ENCODE measurements around the gene AUNIP.
A peak's percentile ranks its signal among the peaks of the same experiment; 100 is the strongest.

The AUNIP gene

DNA sequence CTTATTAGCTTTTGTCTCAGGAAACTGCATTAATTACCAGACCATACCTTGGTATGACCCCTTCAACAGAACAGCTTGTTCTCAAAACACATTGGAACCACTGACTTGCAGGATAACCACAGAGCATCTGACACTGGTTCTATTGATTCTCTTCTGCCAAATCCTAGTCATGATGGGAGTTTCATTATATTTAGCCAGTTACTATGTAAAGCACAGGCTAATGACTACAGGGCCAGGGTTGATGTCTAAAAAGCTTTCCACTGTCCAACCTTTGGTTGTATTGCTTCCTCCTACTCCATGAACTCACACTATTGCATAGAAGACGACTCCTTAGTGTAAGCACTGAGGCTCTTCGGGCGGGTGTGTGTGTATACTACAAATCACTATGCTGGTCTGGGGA lies 43.2 kb upstream of the AUNIP start:
- Histone ChIP-seq H3K4me3 (ENCODE audit: low read depth, low read length) (no peak overlapping the region), H3K9ac (ENCODE audit: low read length) (no peak overlapping the region), H2AFZ (ENCODE audit: insufficient read depth, low read length, poor library complexity) (no peak overlapping the region), H2BK12ac (ENCODE audit: low read length) (no peak overlapping the region), H2BK5ac (ENCODE audit: low read depth, low read length, poor library complexity) (no peak overlapping the region), H3K36me3 (ENCODE audit: control insufficient read depth in 1 of 2, insufficient read depth in 2 of 2, low read length in 2 of 2) (peaks cover 18 to 46% of the 10 kb centered on the region in 2 experiments), H2AK5ac (ENCODE audit: low read length) (no peak overlapping the region), H4K8ac (ENCODE audit: low read depth, low read length) (no peak overlapping the region), H3K9me3 (ENCODE audit: insufficient read depth, low read depth, low read length) (no peaks in the 10 kb centered on the region), H4K91ac (ENCODE audit: low read depth, low read length) (no peak overlapping the region), H3K79me2 (ENCODE audit: control insufficient read depth, insufficient read depth, low read length, poor library complexity) (peaks cover 14% of the 10 kb centered on the region), H3K79me1 (ENCODE audit: low read length) (peaks cover 10% of the 10 kb centered on the region), H2BK120ac (ENCODE audit: insufficient read depth, low read length, poor library complexity) (no peak overlapping the region), H3K4me1 (ENCODE audit: control insufficient read depth in 1 of 2, insufficient read depth in 2 of 2, low read length in 2 of 2) (peaks cover 4 to 12% of the 10 kb centered on the region in 2 experiments), H3K23ac (ENCODE audit: low read length) (no peak overlapping the region), H3K27me3 (ENCODE audit: insufficient read depth, low read length) (no peaks in the 10 kb centered on the region), H4K12ac (ENCODE audit: low read depth, low read length) (no peak overlapping the region), H3K4me2 (ENCODE audit: low read length) (no peak overlapping the region), H3K14ac (ENCODE audit: low read length) (no peak overlapping the region), H3K27ac (ENCODE audit: low read depth, low read length) (no peak overlapping the region), H3K4ac (ENCODE audit: low read depth, low read length) (peak overlapping the region; percentile 12), H3K18ac (ENCODE audit: low read length) (no peak overlapping the region)
- no peak for DNase-seq
- no CpG with 5 or more reads among the region's 3 CpGs for WGBS (ENCODE audit: extremely low coverage, insufficient coverage, insufficient read length)

- no peak for DNase-seq
- Histone ChIP-seq H2BK120ac (ENCODE audit: insufficient read depth, low read length, poor library complexity) (no peak overlapping the region), H2BK5ac (ENCODE audit: low read depth, low read length, poor library complexity) (no peak overlapping the region), H4K8ac (ENCODE audit: low read depth, low read length) (no peak overlapping the region), H3K9me3 (ENCODE audit: insufficient read depth, low read depth, low read length) (no peaks in the 10 kb centered on the region), H3K79me2 (ENCODE audit: control insufficient read depth, insufficient read depth, low read length, poor library complexity) (peaks cover 5% of the 10 kb centered on the region), H3K4me2 (ENCODE audit: low read length) (no peak overlapping the region), H3K4me1 (ENCODE audit: control insufficient read depth in 1 of 2, insufficient read depth in 2 of 2, low read length in 2 of 2) (peaks cover 0 to 6% of the 10 kb centered on the region in 2 experiments), H2BK12ac (ENCODE audit: low read length) (no peak overlapping the region), H4K91ac (ENCODE audit: low read depth, low read length) (no peak overlapping the region), H3K27ac (ENCODE audit: low read depth, low read length) (no peak overlapping the region), H3K4me3 (ENCODE audit: low read depth, low read length) (no peak overlapping the region), H3K4ac (ENCODE audit: low read depth, low read length) (no peak overlapping the region), H2AK5ac (ENCODE audit: low read length) (no peak overlapping the region), H3K18ac (ENCODE audit: low read length) (no peak overlapping the region), H3K36me3 (ENCODE audit: control insufficient read depth in 1 of 2, insufficient read depth in 2 of 2, low read length in 2 of 2) (peaks cover 18 to 50% of the 10 kb centered on the region in 2 experiments), H3K14ac (ENCODE audit: low read length) (no peak overlapping the region), H4K12ac (ENCODE audit: low read depth, low read length) (no peak overlapping the region), H3K23ac (ENCODE audit: low read length) (no peak overlapping the region), H2AFZ (ENCODE audit: insufficient read depth, low read length, poor library complexity) (no peak overlapping the region), H3K27me3 (ENCODE audit: insufficient read depth, low read length) (no peaks in the 10 kb centered on the region), H3K79me1 (ENCODE audit: low read length) (no peaks in the 10 kb centered on the region), H3K9ac (ENCODE audit: low read length) (no peak overlapping the region)
- no CpG with 5 or more reads among the region's 5 CpGs for WGBS (ENCODE audit: extremely low coverage, insufficient coverage, insufficient read length)
Observed at GRCh38 chr1:25900219-25900618, 41.0 kb upstream of the AUNIP start.

DNA sequence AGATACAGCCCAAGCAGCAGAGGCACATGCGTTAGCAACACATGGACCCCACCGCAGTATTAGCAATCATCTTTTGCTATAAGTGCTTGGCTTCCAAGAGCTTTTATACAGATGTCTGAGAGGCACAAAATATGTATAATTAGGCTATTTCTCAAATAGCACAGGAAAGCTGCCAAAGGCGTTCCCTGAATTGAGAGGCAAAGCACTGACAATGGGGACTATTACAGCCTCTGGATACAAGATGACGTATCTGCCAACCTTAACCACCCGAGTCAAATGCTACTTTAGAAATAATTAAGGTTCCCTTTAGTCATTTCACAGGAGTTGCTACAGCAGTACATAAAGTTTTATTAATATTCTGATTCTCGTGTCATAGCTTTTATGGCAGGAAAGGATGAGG lies 40.5 kb upstream of the AUNIP start:
- H4K91ac ChIP-seq (ENCODE audit: low read depth, low read length): no peak overlapping the region
- no peak overlapping the region for H3K23ac ChIP-seq (ENCODE audit: low read length)
- peaks cover 18 to 50% of the 10 kb centered on the region in 2 experiments for H3K36me3 ChIP-seq (ENCODE audit: control insufficient read depth in 1 of 2, insufficient read depth in 2 of 2, low read length in 2 of 2)
- H2BK12ac ChIP-seq (ENCODE audit: low read length): no peak overlapping the region
- H3K4ac ChIP-seq (ENCODE audit: low read depth, low read length): no peak overlapping the region
- no peak for DNase-seq
- H3K9ac ChIP-seq (ENCODE audit: low read length): no peak overlapping the region
- no peaks in the 10 kb centered on the region for H3K79me1 ChIP-seq (ENCODE audit: low read length)
- H3K27me3 ChIP-seq (ENCODE audit: insufficient read depth, low read length): no peaks in the 10 kb centered on the region
- no peak overlapping the region for H2AK5ac ChIP-seq (ENCODE audit: low read length)
- H3K4me1 ChIP-seq (ENCODE audit: control insufficient read depth in 1 of 2, insufficient read depth in 2 of 2, low read length in 2 of 2): peaks cover 0 to 6% of the 10 kb centered on the region in 2 experiments
- no peak overlapping the region for H3K18ac ChIP-seq (ENCODE audit: low read length)
- WGBS (ENCODE audit: extremely low coverage, insufficient coverage, insufficient read length): no CpG with 5 or more reads among the region's 6 CpGs
- H2BK120ac ChIP-seq (ENCODE audit: insufficient read depth, low read length, poor library complexity): no peak overlapping the region
- H2AFZ ChIP-seq (ENCODE audit: insufficient read depth, low read length, poor library complexity): no peak overlapping the region
- H4K12ac ChIP-seq (ENCODE audit: low read depth, low read length): no peak overlapping the region
- H3K27ac ChIP-seq (ENCODE audit: low read depth, low read length): no peak overlapping the region
- H3K79me2 ChIP-seq (ENCODE audit: control insufficient read depth, insufficient read depth, low read length, poor library complexity): peaks cover 3% of the 10 kb centered on the region
- no peak overlapping the region for H3K4me3 ChIP-seq (ENCODE audit: low read depth, low read length)
- H3K4me2 ChIP-seq (ENCODE audit: low read length): no peak overlapping the region
- H3K14ac ChIP-seq (ENCODE audit: low read length): no peak overlapping the region
- H2BK5ac ChIP-seq (ENCODE audit: low read depth, low read length, poor library complexity): no peak overlapping the region
- no peak overlapping the region for H4K8ac ChIP-seq (ENCODE audit: low read depth, low read length)
- H3K9me3 ChIP-seq (ENCODE audit: insufficient read depth, low read depth, low read length): no peaks in the 10 kb centered on the region

DNA sequence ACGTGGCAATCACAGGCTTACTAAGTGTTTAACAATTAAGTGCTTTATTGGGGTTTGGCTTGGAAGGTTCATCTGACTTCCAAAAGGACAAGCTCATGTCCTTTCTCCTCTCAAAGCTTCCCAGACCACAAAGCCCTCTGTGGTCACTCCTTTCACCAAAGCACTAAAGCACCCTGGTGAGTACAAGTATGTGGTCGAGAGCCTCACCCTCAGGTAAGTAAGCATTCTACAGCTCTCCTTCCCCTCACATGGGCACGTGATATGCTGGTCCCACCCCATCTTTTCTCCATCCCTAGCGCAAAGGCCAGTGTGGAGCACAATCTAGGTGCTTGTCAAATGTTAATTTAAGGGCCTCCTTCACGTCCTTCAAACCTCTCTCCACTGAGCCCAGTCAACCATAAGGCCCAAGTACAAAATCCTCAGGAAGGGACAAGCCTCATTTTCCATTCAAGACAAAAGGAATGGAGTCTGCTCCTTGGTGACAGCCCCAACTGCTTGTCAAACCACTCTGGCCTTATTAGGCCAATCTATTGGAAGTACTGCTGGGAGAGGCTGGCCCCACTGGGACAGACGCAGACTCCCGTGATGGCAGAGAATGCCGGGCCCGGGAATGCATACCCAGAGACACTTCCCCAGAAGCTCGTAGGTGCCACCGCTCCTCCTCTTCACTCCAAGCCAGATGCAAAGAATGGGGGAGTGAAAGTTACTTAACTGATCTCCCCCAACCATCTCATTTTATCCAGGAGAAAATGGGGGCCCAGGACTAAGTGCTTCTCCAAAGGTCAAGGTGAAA lies 39.2 kb upstream of the AUNIP start:
- no peak overlapping the region for H3K27ac ChIP-seq (ENCODE audit: low read depth, low read length)
- H3K9me3 ChIP-seq (ENCODE audit: insufficient read depth, low read depth, low read length): no peaks in the 10 kb centered on the region
- H3K36me3 ChIP-seq (ENCODE audit: control insufficient read depth in 1 of 2, insufficient read depth in 2 of 2, low read length in 2 of 2): peaks cover 22 to 49% of the 10 kb centered on the region in 2 experiments
- H3K23ac ChIP-seq (ENCODE audit: low read length): no peak overlapping the region
- H2AFZ ChIP-seq (ENCODE audit: insufficient read depth, low read length, poor library complexity): no peak overlapping the region
- H3K27me3 ChIP-seq (ENCODE audit: insufficient read depth, low read length): no peaks in the 10 kb centered on the region
- H3K79me1 ChIP-seq (ENCODE audit: low read length): no peaks in the 10 kb centered on the region
- peaks cover 0 to 2% of the 10 kb centered on the region in 2 experiments for H3K4me1 ChIP-seq (ENCODE audit: control insufficient read depth in 1 of 2, insufficient read depth in 2 of 2, low read length in 2 of 2)
- H2BK5ac ChIP-seq (ENCODE audit: low read depth, low read length, poor library complexity): no peak overlapping the region
- H3K4me3 ChIP-seq (ENCODE audit: low read depth, low read length): no peak overlapping the region
- no peak overlapping the region for H2BK120ac ChIP-seq (ENCODE audit: insufficient read depth, low read length, poor library complexity)
- no peak overlapping the region for H4K12ac ChIP-seq (ENCODE audit: low read depth, low read length)
- WGBS (ENCODE audit: extremely low coverage, insufficient coverage, insufficient read length): no CpG with 5 or more reads among the region's 11 CpGs
- H3K14ac ChIP-seq (ENCODE audit: low read length): no peak overlapping the region
- no peak overlapping the region for H2BK12ac ChIP-seq (ENCODE audit: low read length)
- H3K4me2 ChIP-seq (ENCODE audit: low read length): no peak overlapping the region
- H3K18ac ChIP-seq (ENCODE audit: low read length): no peak overlapping the region
- no peak overlapping the region for H3K9ac ChIP-seq (ENCODE audit: low read length)
- no peak for DNase-seq
- H4K8ac ChIP-seq (ENCODE audit: low read depth, low read length): no peak overlapping the region
- no peak overlapping the region for H4K91ac ChIP-seq (ENCODE audit: low read depth, low read length)
- H3K79me2 ChIP-seq (ENCODE audit: control insufficient read depth, insufficient read depth, low read length, poor library complexity): no peaks in the 10 kb centered on the region
- no peak overlapping the region for H3K4ac ChIP-seq (ENCODE audit: low read depth, low read length)
- no peak overlapping the region for H2AK5ac ChIP-seq (ENCODE audit: low read length)
